Measurements from ENCODE around the gene MYO1B. TPM values are rescaled to one million over a fixed set of nuclear protein-coding genes. Genes with fewer than 3 reads are reported as not detected.

Gene MYO1B
- total and polyA plus RNA-seq, 8 donors, result 136 to 305 (median 197) TPM

- ATAC-seq, result peak; percentile 13
- no peak for DNase-seq
- intact Hi-C loops (cut with DNase I), result no loop called here
- H3K27me3 ChIP-seq, result no peaks in the 10 kb centered on the region
- peaks cover 0 to 3% of the 10 kb centered on the region in 2 donors for H3K4me1 ChIP-seq
- H3K27ac ChIP-seq, result no peak overlapping the region
- H3K36me3 ChIP-seq, result no peaks in the 10 kb centered on the region
- H3K9me3 ChIP-seq, result no peaks in the 10 kb centered on the region
- TF ChIP-seq, protein P1, sequence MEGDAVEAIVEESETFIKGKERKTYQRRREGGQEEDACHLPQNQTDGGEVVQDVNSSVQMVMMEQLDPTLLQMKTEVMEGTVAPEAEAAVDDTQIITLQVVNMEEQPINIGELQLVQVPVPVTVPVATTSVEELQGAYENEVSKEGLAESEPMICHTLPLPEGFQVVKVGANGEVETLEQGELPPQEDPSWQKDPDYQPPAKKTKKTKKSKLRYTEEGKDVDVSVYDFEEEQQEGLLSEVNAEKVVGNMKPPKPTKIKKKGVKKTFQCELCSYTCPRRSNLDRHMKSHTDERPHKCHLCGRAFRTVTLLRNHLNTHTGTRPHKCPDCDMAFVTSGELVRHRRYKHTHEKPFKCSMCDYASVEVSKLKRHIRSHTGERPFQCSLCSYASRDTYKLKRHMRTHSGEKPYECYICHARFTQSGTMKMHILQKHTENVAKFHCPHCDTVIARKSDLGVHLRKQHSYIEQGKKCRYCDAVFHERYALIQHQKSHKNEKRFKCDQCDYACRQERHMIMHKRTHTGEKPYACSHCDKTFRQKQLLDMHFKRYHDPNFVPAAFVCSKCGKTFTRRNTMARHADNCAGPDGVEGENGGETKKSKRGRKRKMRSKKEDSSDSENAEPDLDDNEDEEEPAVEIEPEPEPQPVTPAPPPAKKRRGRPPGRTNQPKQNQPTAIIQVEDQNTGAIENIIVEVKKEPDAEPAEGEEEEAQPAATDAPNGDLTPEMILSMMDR (IDR thresholded peaks at IDR 0.05), result no peak
- H3K4me3 ChIP-seq, result no peak overlapping the region
Measured at GRCh38 chr2:191350826-191351225, 105.6 kb downstream of the MYO1B start.

GRCh38 chr2:191351298-191351697 lies 106.1 kb downstream of the MYO1B start:
- intact Hi-C loops (cut with DNase I), result no loop called here
- Histone ChIP-seq H3K9me3 (no peaks in the 10 kb centered on the region), H3K36me3 (no peaks in the 10 kb centered on the region), H3K27me3 (no peaks in the 10 kb centered on the region), H3K4me1 (peaks cover 0 to 3% of the 10 kb centered on the region in 2 donors), H3K27ac (peak overlapping the region in 1 of 2 donors; percentile 11), H3K4me3 (no peak overlapping the region)
- TF ChIP-seq, protein P1 (IDR thresholded peaks at IDR 0.05), result no peak
- DNase-seq (no peak), ATAC-seq (no peak)

DNA sequence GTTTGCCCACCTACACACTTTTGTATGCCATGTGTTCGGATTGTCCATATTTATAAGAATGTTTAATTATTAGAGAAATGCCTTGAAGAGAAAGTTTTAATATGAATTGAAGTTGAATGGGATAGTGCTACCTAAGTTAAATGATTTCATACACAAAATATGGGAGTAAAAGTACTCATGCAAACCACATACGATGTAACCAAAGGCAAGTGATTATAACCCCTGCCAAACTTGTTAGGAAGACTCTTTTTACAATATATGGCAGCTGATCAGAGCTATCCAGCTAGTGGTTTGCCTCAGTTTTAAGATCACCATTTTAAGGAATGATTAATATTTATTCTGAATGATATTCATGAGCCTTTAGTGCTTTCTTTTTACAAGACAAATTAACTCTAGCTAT lies 106.7 kb downstream of the MYO1B start:
- no peak for ATAC-seq

DNA sequence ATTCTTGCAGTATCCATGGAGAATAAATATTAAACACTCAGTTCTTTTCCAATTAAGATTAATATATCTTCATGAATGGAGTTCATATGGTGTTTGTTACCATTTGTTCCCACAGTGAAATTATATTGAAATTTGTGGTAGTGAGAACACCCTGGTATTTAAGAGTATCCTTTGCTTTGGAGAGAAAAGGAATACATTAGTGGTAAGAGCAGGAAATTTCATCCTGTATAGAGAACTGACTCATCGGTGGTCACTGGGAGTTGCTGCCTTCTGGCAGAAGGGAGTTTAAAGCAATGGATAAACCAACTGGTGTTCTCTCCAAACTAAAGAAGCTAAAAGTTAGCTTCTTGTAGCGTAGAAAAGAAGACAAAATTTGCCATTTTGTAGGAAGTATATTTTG lies 107.3 kb downstream of the MYO1B start:
- Histone ChIP-seq H3K9me3 (no peaks in the 10 kb centered on the region), H3K4me3 (no peak overlapping the region), H3K27me3 (no peaks in the 10 kb centered on the region), H3K4me1 (peaks cover 0 to 3% of the 10 kb centered on the region in 2 donors), H3K27ac (peak overlapping the region in 1 of 2 donors; percentile 11), H3K36me3 (no peaks in the 10 kb centered on the region)
- intact Hi-C loops (cut with DNase I), result no loop called here
- TF ChIP-seq, protein P1 (IDR thresholded peaks at IDR 0.05), result no peak
- ATAC-seq (peak; percentile 49), DNase-seq (no peak)

More for the DNA sequence above, 106.7 kb downstream of the MYO1B start:
- Histone ChIP-seq H3K27me3 (no peaks in the 10 kb centered on the region), H3K9me3 (no peaks in the 10 kb centered on the region), H3K4me3 (no peak overlapping the region), H3K4me1 (peaks cover 0 to 3% of the 10 kb centered on the region in 2 donors), H3K36me3 (no peaks in the 10 kb centered on the region), H3K27ac (peak overlapping the region in 1 of 2 donors; percentile 11)
- TF ChIP-seq, protein P1 (IDR thresholded peaks at IDR 0.05), result no peak
- intact Hi-C loops (cut with DNase I), result no loop called here
- DNase-seq, result no peak

DNA sequence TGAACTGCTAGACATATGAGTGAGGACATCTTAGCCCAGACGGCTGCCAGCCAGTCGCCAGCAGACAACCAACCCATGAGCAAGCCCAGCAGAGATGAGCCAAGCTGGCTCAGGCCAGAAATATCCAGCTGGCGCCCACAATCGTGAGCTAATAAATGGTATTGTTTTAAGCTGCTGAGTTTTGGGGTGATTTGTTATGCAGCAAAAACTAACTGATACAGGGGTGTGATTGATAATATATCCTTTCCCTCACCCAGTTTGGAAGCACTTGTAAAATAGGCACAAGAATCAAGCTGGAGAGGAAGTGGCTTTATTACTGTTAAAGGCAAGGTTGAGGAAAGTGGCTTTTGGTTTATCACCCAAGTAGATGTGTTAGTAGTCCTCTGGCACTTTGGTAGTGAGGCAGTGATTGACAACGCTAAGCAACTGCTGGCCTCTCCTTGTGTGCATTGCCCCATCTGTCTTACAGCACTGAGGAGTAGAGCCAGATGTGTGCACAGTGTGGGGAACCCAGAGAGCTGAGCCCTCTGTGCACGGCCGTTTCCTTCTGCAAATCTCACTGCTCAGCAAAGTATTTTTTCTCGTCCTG lies 110.1 kb downstream of the MYO1B start:
- Histone ChIP-seq H3K4me3 (no peak overlapping the region), H3K36me3 (no peaks in the 10 kb centered on the region), H3K27me3 (no peaks in the 10 kb centered on the region), H3K27ac (no peak overlapping the region), H3K9me3 (no peaks in the 10 kb centered on the region), H3K4me1 (peaks cover 0 to 12% of the 10 kb centered on the region in 2 donors)
- DNase-seq (no peak), ATAC-seq (no peak)
- intact Hi-C loops (cut with DNase I), result no loop called here
- TF ChIP-seq, protein P1 (IDR thresholded peaks at IDR 0.05), result no peak

Data from left lung (tissue), 10 donors.